Memory B cell (primary cell): ENCODE results near the gene ZNF398.
"Not testable (repeated sequence)": the region's sequence is repeated elsewhere in the genome, so short reads cannot be mapped to it uniquely, and the experiment has no call there.

Experiments used
- ATAC-seq: fragments of 150-1000 bp; cut with Tn5 transposase; 2 replicates; pipeline ENCODE4 v1.10.0; 2021; ENCODE audit warnings: low read depth, mild to moderate bottlenecking, moderate library complexity
- DNase-seq, 2 donors: peaks; one replicate each; pipeline ENCODE4 v3.0.0; 2022; ENCODE audit warnings: low spot score in 2 of 2
- H3K27ac Mint-ChIP-seq: one replicate; pipeline ENCODE4 v1.8.0; 2022; ENCODE audit warnings: mild to moderate bottlenecking, moderate library complexity, mixed read lengths
- H3K27me3 Mint-ChIP-seq: one replicate; pipeline ENCODE4 v1.8.0; 2022; ENCODE audit warnings: mixed read lengths
- H3K36me3 Mint-ChIP-seq: one replicate; pipeline ENCODE4 v1.8.0; 2022; ENCODE audit warnings: mild to moderate bottlenecking, mixed read lengths
- H3K4me1 Mint-ChIP-seq: one replicate; pipeline ENCODE4 v1.8.0; 2022; ENCODE audit warnings: mixed read lengths
- H3K4me3 Mint-ChIP-seq: one replicate; pipeline ENCODE4 v1.8.0; 2022; ENCODE audit warnings: mild to moderate bottlenecking, moderate library complexity, mixed read lengths
- H3K9me3 Mint-ChIP-seq: one replicate; pipeline ENCODE4 v1.8.0; 2022; ENCODE audit warnings: mixed read lengths

Gene ZNF398

DNA sequence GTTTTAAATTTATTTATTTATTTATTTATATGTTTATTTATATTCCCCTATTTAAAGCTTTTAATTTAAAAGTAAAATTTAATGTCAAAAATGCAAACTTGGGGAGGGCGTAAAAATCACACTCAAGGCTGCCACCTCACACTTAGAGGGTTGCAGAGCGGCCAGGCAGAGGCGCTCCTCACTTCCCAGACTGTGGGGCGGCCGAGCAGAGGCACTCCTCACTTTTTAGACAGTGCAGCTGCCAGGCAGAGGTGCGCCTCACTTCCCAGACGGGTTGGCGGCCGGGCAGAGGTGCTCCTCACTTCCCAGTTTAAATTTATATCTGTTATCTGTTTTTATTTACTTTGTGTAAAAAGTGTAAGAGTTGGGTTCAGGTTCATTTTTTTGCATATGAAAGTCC, 11.1 kb upstream of the ZNF398 start:
- Mint-ChIP-seq H3K9me3 (no peaks in the 10 kb centered on the region), H3K36me3 (peaks cover 10% of the 10 kb centered on the region), H3K4me3 (no peak overlapping the region), H3K4me1 (no peaks in the 10 kb centered on the region), H3K27me3 (no peaks in the 10 kb centered on the region), H3K27ac (no peak overlapping the region)
- DNase-seq (no peak), ATAC-seq (no peak)

DNA sequence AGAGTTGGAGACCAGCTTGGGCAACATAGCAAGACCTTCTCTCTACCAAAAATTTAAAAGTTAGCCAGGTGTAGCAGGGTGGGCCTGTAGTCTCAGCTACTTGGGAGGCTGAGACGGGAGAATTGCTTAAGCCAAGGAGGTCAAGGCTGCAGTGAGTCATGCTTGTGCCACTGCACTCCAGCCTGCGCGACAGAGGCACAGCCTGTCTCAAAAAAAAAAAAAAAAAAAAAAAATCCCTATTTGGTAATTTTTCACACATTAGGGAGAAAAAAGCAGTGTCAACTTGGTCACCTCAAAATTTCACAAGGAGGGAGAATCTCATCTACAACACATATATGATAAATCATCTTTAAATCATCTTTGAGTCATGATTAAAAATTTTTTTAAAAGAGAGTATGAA, 6.4 kb upstream of the ZNF398 start:
- ATAC-seq: no peak
- Mint-ChIP-seq H3K36me3 (no peaks in the 10 kb centered on the region), H3K9me3 (no peaks in the 10 kb centered on the region), H3K4me1 (peaks cover 8% of the 10 kb centered on the region), H3K4me3 (no peak overlapping the region), H3K27me3 (no peaks in the 10 kb centered on the region), H3K27ac (no peak overlapping the region)
- DNase-seq: no peak

DNA sequence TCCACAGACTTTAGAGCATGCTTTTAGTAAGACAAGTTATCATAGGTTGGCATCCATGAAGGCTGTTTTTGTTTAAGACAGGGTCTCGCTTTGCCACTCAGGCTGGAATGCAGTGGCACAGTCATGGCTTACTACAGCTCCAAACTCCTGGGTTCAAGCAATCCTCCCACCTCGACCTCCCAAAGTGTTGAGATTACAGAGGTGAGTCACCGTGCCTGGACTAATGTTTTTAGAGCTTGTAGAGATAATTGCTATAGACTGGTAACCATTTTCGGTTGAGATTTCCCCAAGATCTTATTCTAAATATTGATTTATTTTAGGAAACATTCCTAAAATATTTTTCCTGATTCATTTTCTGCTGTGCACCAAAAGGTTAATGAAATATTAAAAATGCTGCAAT, 5.4 kb upstream of the ZNF398 start:
- no peak for DNase-seq
- Mint-ChIP-seq H3K27ac (no peak overlapping the region), H3K27me3 (no peaks in the 10 kb centered on the region), H3K4me3 (no peak overlapping the region), H3K9me3 (no peaks in the 10 kb centered on the region), H3K36me3 (peaks cover under 1% of the 10 kb centered on the region), H3K4me1 (peaks cover 10% of the 10 kb centered on the region)
- no peak for ATAC-seq

DNA sequence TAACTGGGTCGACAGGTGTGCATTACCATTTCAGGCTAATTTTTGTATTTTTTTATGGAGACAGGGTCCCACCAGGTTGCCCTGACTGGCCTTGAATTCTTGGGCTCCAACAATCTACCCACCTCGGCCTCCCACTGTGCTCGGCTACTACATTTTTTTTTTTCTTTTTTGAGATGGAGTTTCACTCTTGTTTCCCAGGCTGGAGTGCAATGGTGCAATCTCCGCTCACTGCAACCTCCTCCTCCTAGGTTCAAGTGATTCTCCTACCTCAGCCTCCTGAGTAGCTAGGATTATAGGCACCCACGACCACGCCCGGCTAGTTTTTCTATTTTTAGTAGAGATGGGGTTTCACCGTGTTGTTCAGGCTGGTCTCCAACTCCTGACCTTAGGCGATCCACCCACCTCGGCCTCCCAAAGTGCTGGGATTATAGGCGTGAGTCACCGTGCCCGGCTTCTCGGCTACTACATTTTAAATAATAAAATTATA, 2.8 kb upstream of the ZNF398 start:
- not testable (repeated sequence) for H3K36me3 Mint-ChIP-seq, H3K4me3 Mint-ChIP-seq, H3K9me3 Mint-ChIP-seq, H3K27me3 Mint-ChIP-seq, ATAC-seq, H3K27ac Mint-ChIP-seq, DNase-seq
- H3K4me1 Mint-ChIP-seq: peaks cover 12% of the 10 kb centered on the region

DNA sequence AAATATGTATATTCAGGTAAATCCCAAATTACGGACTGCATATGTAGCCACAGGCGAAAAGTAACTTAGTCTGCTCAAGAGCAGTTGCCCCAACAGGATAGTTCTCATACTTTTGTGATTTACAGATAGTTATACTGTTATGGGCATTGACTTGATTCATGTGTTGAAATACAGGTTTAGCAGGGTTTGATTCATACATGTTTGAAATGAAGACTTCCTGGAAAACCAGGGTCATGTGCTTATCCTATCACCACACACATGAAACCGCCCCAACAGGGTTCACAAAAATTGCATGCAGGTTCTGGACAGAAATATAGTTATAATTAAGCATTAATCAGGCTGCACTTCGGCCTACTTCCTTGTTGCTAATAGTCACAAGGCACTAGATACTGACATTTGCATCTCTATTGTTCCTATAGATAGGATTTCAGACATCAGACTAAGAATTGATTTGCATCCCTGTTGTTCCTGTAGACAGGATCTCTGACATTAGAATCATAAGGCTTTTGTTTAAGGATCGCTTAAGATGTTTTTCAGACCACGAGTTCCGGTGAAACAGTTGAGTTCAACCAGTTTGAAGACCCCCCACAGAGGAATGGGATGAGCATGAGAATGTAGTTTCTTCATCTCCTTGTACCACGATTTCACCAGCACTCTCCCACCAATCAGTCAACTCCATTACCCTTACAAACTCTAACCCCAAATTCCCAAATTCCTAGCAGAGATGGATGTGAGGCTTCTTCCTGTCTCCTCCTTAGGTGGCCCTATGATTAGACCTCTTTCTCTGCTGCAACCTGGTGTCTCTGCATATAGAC, 2.0 kb upstream of the ZNF398 start:
- no peaks in the 10 kb centered on the region for H3K27me3 Mint-ChIP-seq
- no peak for DNase-seq
- H3K9me3 Mint-ChIP-seq: no peaks in the 10 kb centered on the region
- ATAC-seq: no peak
- peaks cover 15% of the 10 kb centered on the region for H3K4me1 Mint-ChIP-seq
- peak overlapping the region; percentile 33 for H3K4me3 Mint-ChIP-seq
- H3K27ac Mint-ChIP-seq: no peak overlapping the region
- peaks cover 4% of the 10 kb centered on the region for H3K36me3 Mint-ChIP-seq

DNA sequence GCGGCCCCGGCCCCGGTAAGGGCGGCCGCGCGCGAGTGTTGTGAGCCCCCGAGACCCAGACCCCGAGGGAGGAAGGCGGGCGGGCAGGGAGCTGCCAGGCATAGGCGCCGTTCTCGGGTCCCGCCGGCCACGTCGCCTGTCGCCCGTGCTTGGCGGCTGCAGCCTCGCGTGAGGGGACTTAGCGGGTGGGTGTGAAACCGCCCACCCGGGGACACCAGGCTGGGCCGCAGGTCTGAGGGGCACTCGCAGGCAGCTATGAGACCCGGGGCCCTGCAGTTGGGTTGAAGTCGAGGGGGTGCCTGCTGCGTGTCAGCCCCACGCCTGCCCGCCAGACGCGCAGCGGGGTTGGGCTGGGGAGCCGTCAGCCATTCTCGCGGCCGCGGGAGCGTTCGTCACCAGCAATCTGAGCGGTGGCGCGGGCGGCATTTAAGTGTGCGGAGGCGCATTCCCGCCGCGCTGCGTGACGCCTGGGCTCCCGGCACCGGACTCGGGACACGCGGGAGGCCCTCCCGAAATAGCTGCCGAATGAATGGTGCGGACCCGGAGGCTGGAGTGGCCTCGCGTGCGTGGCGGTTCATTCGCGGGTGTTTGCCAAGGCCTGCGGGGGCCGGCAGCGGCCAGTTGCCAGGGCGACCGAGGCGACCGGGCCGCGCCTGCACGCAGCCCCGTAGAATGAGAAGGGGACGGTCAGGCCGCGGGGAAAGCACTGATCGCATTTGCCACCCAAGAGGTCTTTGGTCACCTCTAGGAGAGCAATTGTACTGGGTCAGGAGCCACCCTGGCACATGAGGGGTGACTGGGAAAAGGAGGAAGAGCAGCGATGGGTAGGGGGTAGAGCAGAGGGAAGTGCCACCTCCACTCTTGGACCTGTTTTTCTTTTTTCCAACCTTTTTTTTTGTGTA, 750 bp downstream of the ZNF398 start:
- Mint-ChIP-seq H3K27ac (peak overlapping the region; percentile 41), H3K4me1 (peaks cover 19% of the 10 kb centered on the region), H3K27me3 (no peaks in the 10 kb centered on the region), H3K4me3 (peak overlapping the region; percentile 96), H3K36me3 (peaks cover 6% of the 10 kb centered on the region), H3K9me3 (no peaks in the 10 kb centered on the region)
- DNase-seq (peak; percentile 46 to 64), ATAC-seq (peak; percentile 41)

DNA sequence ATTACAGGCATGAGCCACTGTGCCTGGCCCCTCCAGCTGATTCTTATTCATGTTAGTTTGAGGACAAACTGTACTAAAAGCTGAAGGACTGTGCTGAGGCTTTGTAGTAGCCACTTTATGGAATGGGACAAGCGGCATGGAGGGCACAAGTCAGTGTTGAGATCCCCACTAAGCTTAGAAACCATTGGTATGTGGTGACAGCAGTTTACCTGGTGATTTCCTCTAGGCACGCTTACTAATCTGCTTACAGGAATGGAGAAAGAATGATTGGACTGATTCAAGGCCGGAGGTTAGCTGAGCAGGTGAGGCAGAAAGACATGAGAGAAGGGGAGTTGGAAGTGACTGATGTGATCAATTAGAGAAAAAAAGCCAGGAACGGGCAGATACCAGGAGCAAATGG, 3.7 kb downstream of the ZNF398 start:
- H3K27ac Mint-ChIP-seq: no peak overlapping the region
- no peaks in the 10 kb centered on the region for H3K27me3 Mint-ChIP-seq
- no peak overlapping the region for H3K4me3 Mint-ChIP-seq
- no peaks in the 10 kb centered on the region for H3K9me3 Mint-ChIP-seq
- H3K36me3 Mint-ChIP-seq: peaks cover 17% of the 10 kb centered on the region
- peaks cover 12% of the 10 kb centered on the region for H3K4me1 Mint-ChIP-seq
- ATAC-seq (no peak), DNase-seq (no peak)

DNA sequence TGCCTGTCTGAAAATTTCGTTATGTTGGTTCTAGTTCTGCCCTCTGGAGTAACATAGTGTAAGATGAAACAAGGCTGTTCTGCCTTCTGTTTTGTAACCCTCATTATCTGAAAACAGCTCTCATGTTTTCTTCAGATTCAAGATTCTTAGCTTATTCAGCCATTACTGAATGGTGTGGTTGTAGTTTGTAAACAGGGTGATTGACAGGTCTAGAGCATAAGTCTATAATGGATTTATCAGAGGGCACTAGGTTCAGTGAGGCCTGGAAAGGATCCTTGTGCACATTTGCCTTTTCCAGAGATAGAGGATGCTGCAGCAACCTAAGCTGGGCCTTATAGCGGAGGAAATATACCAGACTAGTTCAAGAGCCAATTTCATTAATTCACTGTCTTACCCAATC, 6.1 kb downstream of the ZNF398 start:
- no peak overlapping the region for H3K4me3 Mint-ChIP-seq
- H3K9me3 Mint-ChIP-seq: no peaks in the 10 kb centered on the region
- DNase-seq (no peak), ATAC-seq (no peak)
- H3K4me1 Mint-ChIP-seq: peaks cover 10% of the 10 kb centered on the region
- peaks cover 23% of the 10 kb centered on the region for H3K36me3 Mint-ChIP-seq
- H3K27ac Mint-ChIP-seq: no peak overlapping the region
- H3K27me3 Mint-ChIP-seq: no peaks in the 10 kb centered on the region

DNA sequence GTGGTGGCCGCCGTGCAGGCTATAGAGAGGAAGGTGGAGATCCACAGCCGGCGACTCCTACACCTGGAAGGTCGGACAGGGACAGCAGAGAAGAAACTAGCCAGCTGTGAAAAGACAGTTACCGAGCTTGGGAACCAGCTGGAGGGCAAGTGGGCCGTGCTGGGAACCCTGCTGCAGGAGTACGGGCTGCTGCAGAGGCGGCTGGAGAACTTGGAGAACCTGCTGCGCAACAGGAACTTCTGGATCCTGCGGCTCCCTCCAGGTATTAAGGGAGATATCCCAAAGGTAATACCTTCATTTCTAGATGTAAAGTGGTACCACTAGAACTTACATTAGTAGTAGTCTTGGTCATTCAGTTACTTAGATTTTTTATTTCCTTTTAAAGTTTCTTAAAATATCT, 6.8 kb downstream of the ZNF398 start:
- no peaks in the 10 kb centered on the region for H3K27me3 Mint-ChIP-seq
- no peak overlapping the region for H3K27ac Mint-ChIP-seq
- H3K36me3 Mint-ChIP-seq: peaks cover 23% of the 10 kb centered on the region
- ATAC-seq (no peak), DNase-seq (no peak)
- no peak overlapping the region for H3K4me3 Mint-ChIP-seq
- no peaks in the 10 kb centered on the region for H3K9me3 Mint-ChIP-seq
- H3K4me1 Mint-ChIP-seq: peaks cover 10% of the 10 kb centered on the region

DNA sequence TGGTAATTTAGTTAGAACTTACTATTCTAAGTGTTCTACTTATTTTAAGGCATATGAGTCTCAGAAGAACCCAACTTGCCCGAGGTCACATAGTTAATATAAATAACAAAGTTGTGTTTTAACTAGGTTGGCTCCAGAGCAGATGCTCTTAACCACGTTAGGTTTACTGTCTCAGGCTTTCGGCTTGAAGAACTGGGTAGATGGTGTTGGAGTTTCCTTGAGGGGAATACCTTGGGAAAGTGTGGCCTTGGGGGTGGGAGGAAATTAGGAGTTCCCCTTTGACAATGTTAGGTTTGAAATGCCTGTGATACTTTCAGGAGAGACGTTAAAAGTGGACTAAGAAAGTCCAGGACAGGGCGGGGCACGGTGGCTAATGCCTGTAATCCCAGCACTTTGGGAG, 9.6 kb downstream of the ZNF398 start:
- no peak overlapping the region for H3K4me3 Mint-ChIP-seq
- H3K27me3 Mint-ChIP-seq: no peaks in the 10 kb centered on the region
- H3K27ac Mint-ChIP-seq: no peak overlapping the region
- H3K9me3 Mint-ChIP-seq: no peaks in the 10 kb centered on the region
- no peak for DNase-seq
- no peak for ATAC-seq
- peaks cover 23% of the 10 kb centered on the region for H3K36me3 Mint-ChIP-seq
- H3K4me1 Mint-ChIP-seq: peaks cover 6% of the 10 kb centered on the region

DNA sequence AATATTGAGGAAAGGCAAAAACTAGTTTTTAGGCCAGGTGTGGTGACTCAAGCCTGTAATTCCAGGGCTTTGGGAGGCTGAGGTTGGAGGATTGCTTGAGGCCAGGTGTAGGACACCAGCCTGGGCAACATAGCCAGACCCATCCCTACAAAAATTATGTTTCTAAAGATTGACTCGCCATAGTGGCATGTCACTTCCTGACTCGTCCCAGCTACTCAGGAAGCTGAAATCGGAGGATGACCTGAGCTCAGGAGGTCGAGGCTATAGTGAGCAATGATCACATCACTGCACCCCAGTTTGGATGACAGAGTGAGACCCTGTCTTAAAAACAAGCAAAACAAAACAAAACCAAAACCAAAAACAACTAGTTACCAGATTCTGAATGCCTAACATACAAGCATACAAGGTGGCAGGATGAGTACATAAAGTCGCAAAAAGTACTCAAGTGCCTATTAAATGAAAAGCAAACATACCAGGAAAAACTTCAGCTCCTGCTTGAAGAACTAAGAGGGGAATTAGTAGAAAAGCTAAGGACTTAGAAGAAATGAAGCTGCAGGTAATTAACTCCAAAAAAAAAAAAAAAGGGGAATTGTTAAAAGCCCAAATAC, 14.1 kb downstream of the ZNF398 start:
- H3K27ac Mint-ChIP-seq: no peak overlapping the region

DNA sequence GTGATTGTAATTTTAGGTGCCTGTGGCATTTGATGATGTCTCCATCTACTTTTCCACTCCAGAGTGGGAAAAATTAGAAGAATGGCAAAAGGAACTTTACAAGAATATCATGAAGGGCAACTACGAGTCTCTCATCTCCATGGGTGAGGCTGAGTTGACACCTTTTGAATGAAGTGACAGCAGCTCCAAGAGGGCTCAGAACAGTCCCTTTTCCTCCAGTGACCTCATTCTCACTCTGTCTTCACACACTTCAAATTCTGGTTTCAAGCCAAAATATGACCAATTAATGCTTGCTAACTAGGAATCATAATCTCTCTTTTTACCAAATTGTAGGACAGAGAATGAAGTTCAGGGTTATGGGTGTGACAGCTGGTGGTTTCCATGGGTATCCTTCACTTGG, 18.9 kb downstream of the ZNF398 start:
- peaks cover 19% of the 10 kb centered on the region for H3K36me3 Mint-ChIP-seq
- DNase-seq: no peak

More for the DNA sequence above, 14.1 kb downstream of the ZNF398 start:
- Mint-ChIP-seq H3K4me3 (no peak overlapping the region), H3K36me3 (peaks cover 19% of the 10 kb centered on the region), H3K27me3 (no peaks in the 10 kb centered on the region), H3K9me3 (no peaks in the 10 kb centered on the region), H3K4me1 (peaks cover 3% of the 10 kb centered on the region)
- no peak for ATAC-seq
- DNase-seq: no peak

DNA sequence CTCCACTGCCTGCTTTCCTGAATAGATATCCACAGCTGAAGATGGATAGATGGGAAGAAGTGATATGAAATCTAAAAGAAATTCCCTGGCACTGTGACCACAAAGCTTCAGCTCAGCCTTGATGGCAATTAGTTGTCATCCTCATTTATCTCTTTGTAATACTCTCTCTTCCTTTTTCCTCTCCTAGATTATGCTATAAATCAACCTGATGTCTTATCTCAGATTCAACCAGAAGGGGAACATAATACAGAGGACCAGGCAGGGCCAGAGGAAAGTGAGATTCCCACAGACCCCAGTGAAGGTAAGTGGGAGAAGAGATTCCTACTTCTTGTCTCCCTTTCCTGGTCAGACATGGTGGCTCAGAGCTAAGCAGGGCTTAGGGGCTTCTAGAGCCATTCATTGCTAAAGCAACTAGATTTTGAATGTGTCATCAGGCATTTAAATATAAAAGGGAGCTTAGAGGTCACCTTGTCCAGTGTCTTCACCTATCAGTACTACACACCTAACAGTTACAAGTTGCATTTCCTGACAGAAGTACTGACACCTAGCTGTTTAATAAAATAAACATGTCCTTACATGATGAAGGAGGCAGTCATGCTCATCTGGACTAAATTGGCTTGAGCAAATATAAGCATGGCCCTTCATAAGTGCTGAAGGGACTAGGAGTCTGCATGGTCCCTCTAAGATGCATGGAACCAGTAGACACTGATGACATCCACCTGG, 19.5 kb downstream of the ZNF398 start:
- H3K27me3 Mint-ChIP-seq: no peaks in the 10 kb centered on the region
- no peaks in the 10 kb centered on the region for H3K9me3 Mint-ChIP-seq
- no peak overlapping the region for H3K27ac Mint-ChIP-seq

More for the DNA sequence above, 18.9 kb downstream of the ZNF398 start:
- H3K9me3 Mint-ChIP-seq: no peaks in the 10 kb centered on the region
- H3K4me1 Mint-ChIP-seq: no peaks in the 10 kb centered on the region
- no peaks in the 10 kb centered on the region for H3K27me3 Mint-ChIP-seq
- no peak overlapping the region for H3K27ac Mint-ChIP-seq
- no peak for ATAC-seq
- H3K4me3 Mint-ChIP-seq: no peak overlapping the region

More for the DNA sequence above, 19.5 kb downstream of the ZNF398 start:
- Mint-ChIP-seq H3K4me3 (no peak overlapping the region), H3K4me1 (no peaks in the 10 kb centered on the region), H3K36me3 (peaks cover 15% of the 10 kb centered on the region)
- ATAC-seq: no peak
- no peak for DNase-seq
